Nephron (organoid): Measurements from ENCODE around the gene GALNT9.

Experiments
- H3K27ac Mint-ChIP-seq, 3 experiments: 2 replicates each; pipeline ENCODE4 v1.8.0; 2020; ENCODE audit warnings: mixed read lengths in 3 of 3, mild to moderate bottlenecking in 2 of 3, moderate library complexity in 1 of 3
- H3K27me3 Mint-ChIP-seq: 2 replicates; pipeline ENCODE4 v1.8.0; 2021; ENCODE audit warnings: low read depth, mild to moderate bottlenecking, moderate library complexity, mixed read lengths
- H3K36me3 Mint-ChIP-seq: 2 replicates; pipeline ENCODE4 v1.8.0; 2020; ENCODE audit warnings: low read depth, mixed read lengths
- H3K4me1 Mint-ChIP-seq: 2 replicates; pipeline ENCODE4 v1.8.0; 2020; ENCODE audit warnings: mixed read lengths
- H3K4me3 Mint-ChIP-seq, 3 experiments: 2 replicates each; pipeline ENCODE4 v1.8.0; 2020; ENCODE audit warnings: mild to moderate bottlenecking in 3 of 3, mixed read lengths in 3 of 3, moderate library complexity in 2 of 3
- H3K9me3 Mint-ChIP-seq: 2 replicates; pipeline ENCODE4 v1.8.0; 2020; ENCODE audit warnings: mixed read lengths
- CTCF ChIP-seq, 3 experiments: fragments of 200-600 bp; sonication (generic); IDR thresholded peaks; one replicate each; pipeline ENCODE4 v1.5.0; 2021; ENCODE audit warnings: antibody characterized with exemption in 3 of 3; ENCODE audit not compliant: unreplicated experiment in 3 of 3

GALNT9 gene

GRCh38 chr12:132166801-132167591 is 162.4 kb downstream of the GALNT9 start:
- Mint-ChIP-seq H3K9me3 (no peaks in the 10 kb centered on the region), H3K27ac (peak overlapping the region in 1 of 3 experiments; percentile 35), H3K4me1 (no peaks in the 10 kb centered on the region), H3K36me3 (no peaks in the 10 kb centered on the region), H3K4me3 (no peak overlapping the region), H3K27me3 (peaks cover 37% of the 10 kb centered on the region)
- no peak for TF ChIP-seq CTCF (IDR thresholded peaks at IDR 0.05; ENCODE audit: unreplicated experiment in 3 of 3)

GRCh38 chr12:132166093-132166492 is 163.3 kb downstream of the GALNT9 start:
- no peak overlapping the region for H3K4me3 Mint-ChIP-seq
- H3K27ac Mint-ChIP-seq: no peak overlapping the region
- H3K36me3 Mint-ChIP-seq: no peaks in the 10 kb centered on the region
- TF ChIP-seq CTCF (IDR thresholded peaks at IDR 0.05; ENCODE audit: unreplicated experiment in 3 of 3): no peak
- H3K9me3 Mint-ChIP-seq: no peaks in the 10 kb centered on the region
- no peaks in the 10 kb centered on the region for H3K4me1 Mint-ChIP-seq
- peaks cover 35% of the 10 kb centered on the region for H3K27me3 Mint-ChIP-seq

GRCh38 chr12:132165584-132165983 is 163.8 kb downstream of the GALNT9 start:
- no peaks in the 10 kb centered on the region for H3K36me3 Mint-ChIP-seq
- H3K4me3 Mint-ChIP-seq: no peak overlapping the region
- no peak for TF ChIP-seq CTCF (IDR thresholded peaks at IDR 0.05; ENCODE audit: unreplicated experiment in 3 of 3)
- H3K4me1 Mint-ChIP-seq: no peaks in the 10 kb centered on the region
- H3K27ac Mint-ChIP-seq: no peak overlapping the region
- H3K9me3 Mint-ChIP-seq: no peaks in the 10 kb centered on the region
- peaks cover 32% of the 10 kb centered on the region for H3K27me3 Mint-ChIP-seq

- H3K9me3 Mint-ChIP-seq: no peaks in the 10 kb centered on the region
- H3K27me3 Mint-ChIP-seq: peaks cover 23% of the 10 kb centered on the region
- no peak overlapping the region for H3K27ac Mint-ChIP-seq
- H3K4me1 Mint-ChIP-seq: no peaks in the 10 kb centered on the region
- no peak for TF ChIP-seq CTCF (IDR thresholded peaks at IDR 0.05; ENCODE audit: unreplicated experiment in 3 of 3)
- no peak overlapping the region for H3K4me3 Mint-ChIP-seq
- H3K36me3 Mint-ChIP-seq: no peaks in the 10 kb centered on the region
These were observed 165.0 kb downstream of the GALNT9 start for GRCh38 chr12:132164426-132164825.

- peaks cover 23% of the 10 kb centered on the region for H3K27me3 Mint-ChIP-seq
- H3K9me3 Mint-ChIP-seq: no peaks in the 10 kb centered on the region
- no peaks in the 10 kb centered on the region for H3K4me1 Mint-ChIP-seq
- TF ChIP-seq CTCF (IDR thresholded peaks at IDR 0.05; ENCODE audit: unreplicated experiment in 3 of 3): peak in 1 of 3 experiments; percentile 12
- H3K36me3 Mint-ChIP-seq: no peaks in the 10 kb centered on the region
- H3K4me3 Mint-ChIP-seq: no peak overlapping the region
- no peak overlapping the region for H3K27ac Mint-ChIP-seq
These were observed 165.5 kb downstream of the GALNT9 start for GRCh38 chr12:132163911-132164288.
